Heart left ventricle (tissue), 13 donors: ENCODE results near the gene HBG2.

Experiments used
- POLR2A ChIP-seq, 2 donors: fragments of 450-650 bp; IDR thresholded peaks; one replicate each; pipeline ENCODE4 v1.6.1; 2017; ENCODE audit warnings: antibody characterized with exemption in 2 of 2, mild to moderate bottlenecking in 2 of 2, moderate library complexity in 2 of 2
- TF ChIP-seq, protein P1 (sequence below), 12 donors: fragments of 200-600 bp; sonication (generic) in 4 of 12; IDR thresholded peaks; one replicate each; pipeline versions ENCODE4 v1.5.0 to v1.8.0; 2018 to 2022; ENCODE audit warnings: antibody characterized with exemption in 12 of 12, mild to moderate bottlenecking in 5 of 12
- donor health status: ischemic (EF 13 %, LVEDD 7.1; RV severe dilation, severe dysfunction).
- donor health status: DM: no; HTN: yes; CAD: no.
- donor health status: DM: no; HTN: no; CAD: no.
- donor health status: ischemic (EF 25% LVEDD 6.9; RV normal size, moderate dysfunction).
- donor health status: ischemic (EF 25% LVEDD 5.7; RV mildly dilated, moderate dysfunction).
- donor health status: ischemic (EF 35%, LVEDD 5.7; RV mildly dilated, moderate dysfunction).
- donor health status: nonischemic (EF 11% LVEDD 7.7; RV severe dilation, severe dysfunction).
- donor health status: DM: yes; HTN: yes; CAD: no.
- donor health status: PGD.
- donor health status: ischemic (EF 29% LVEDD 5.4; RV normal size, mild dysfunction).
- donor health status: nonischemic (EF 23%, LVEDD 6.1; RV moderate dilation, normal function).

- TF ChIP-seq, protein P1, sequence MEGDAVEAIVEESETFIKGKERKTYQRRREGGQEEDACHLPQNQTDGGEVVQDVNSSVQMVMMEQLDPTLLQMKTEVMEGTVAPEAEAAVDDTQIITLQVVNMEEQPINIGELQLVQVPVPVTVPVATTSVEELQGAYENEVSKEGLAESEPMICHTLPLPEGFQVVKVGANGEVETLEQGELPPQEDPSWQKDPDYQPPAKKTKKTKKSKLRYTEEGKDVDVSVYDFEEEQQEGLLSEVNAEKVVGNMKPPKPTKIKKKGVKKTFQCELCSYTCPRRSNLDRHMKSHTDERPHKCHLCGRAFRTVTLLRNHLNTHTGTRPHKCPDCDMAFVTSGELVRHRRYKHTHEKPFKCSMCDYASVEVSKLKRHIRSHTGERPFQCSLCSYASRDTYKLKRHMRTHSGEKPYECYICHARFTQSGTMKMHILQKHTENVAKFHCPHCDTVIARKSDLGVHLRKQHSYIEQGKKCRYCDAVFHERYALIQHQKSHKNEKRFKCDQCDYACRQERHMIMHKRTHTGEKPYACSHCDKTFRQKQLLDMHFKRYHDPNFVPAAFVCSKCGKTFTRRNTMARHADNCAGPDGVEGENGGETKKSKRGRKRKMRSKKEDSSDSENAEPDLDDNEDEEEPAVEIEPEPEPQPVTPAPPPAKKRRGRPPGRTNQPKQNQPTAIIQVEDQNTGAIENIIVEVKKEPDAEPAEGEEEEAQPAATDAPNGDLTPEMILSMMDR (IDR thresholded peaks at IDR 0.05), result no peak
- TF ChIP-seq POLR2A (IDR thresholded peaks at IDR 0.05), result no peak
Observed at GRCh38 chr11:5297721-5298323, 43.2 kb upstream of the HBG2 start.
